HepG2 (cell line): ENCODE data around the gene TBC1D1.

Experiments used
- CTCF ChIP-seq: sonication (generic); formaldehyde crosslinking; IDR thresholded peaks from 2 replicates; pipeline ENCODE4 v1.5.0; 2020; ENCODE audit warnings: mild to moderate bottlenecking, missing genetic modification reagents, moderate library complexity
- IKZF1 ChIP-seq: fragments of 450-650 bp; IDR thresholded peaks from 2 replicates; pipeline ENCODE4 v1.7.1; 2016
- NFYB ChIP-seq: sonication (generic); formaldehyde crosslinking; IDR thresholded peaks from 2 replicates; pipeline ENCODE4 v1.4.0; 2020; ENCODE audit warnings: missing genetic modification reagents
- POLR2A ChIP-seq, 2 experiments: IDR thresholded peaks; 2 replicates each; pipeline ENCODE4 v1.6.1; 2011; ENCODE audit warnings: low read depth in 2 of 2, low read length in 2 of 2, mild to moderate bottlenecking in 1 of 2, moderate library complexity in 1 of 2; ENCODE audit not compliant: insufficient read depth in 1 of 2
- POLR2AphosphoS5 ChIP-seq: IDR thresholded peaks from 2 replicates; pipeline ENCODE4 v1.6.1; 2012; ENCODE audit warnings: low read depth, low read length
- SIN3A ChIP-seq: IDR thresholded peaks from 2 replicates; pipeline ENCODE4 v1.6.1; 2011; ENCODE audit warnings: low read depth, mild to moderate bottlenecking, control low read depth, low read length, borderline replicate concordance
- TFE3 ChIP-seq: IDR thresholded peaks from 2 replicates; pipeline ENCODE4 v1.6.1; 2016
- ZNF547 ChIP-seq: sonication (generic); formaldehyde crosslinking; IDR thresholded peaks from 2 replicates; pipeline ENCODE4 v1.5.1; 2020; ENCODE audit warnings: mild to moderate bottlenecking, missing genetic modification reagents
- ZNF580 ChIP-seq: IDR thresholded peaks from 2 replicates; pipeline ENCODE4 v1.6.1; 2016; ENCODE audit warnings: low read depth, borderline replicate concordance
- ZNF737 ChIP-seq: sonication (generic); formaldehyde crosslinking; IDR thresholded peaks from 2 replicates; pipeline ENCODE4 v1.5.0; 2020; ENCODE audit warnings: missing genetic modification reagents, mild to moderate bottlenecking, borderline replicate concordance

- TF ChIP-seq POLR2A (IDR thresholded peaks at IDR 0.05; ENCODE audit: insufficient read depth in 1 of 2, low read depth in 2 of 2, low read length in 2 of 2) (no peak), CTCF (CRISPR knock-in tag) (no peak), POLR2AphosphoS5 (no peak), ZNF737 (CRISPR knock-in tag) (no peak), ZNF547 (CRISPR knock-in tag) (no peak), ZNF580 (CRISPR knock-in tag) (no peak), NFYB (CRISPR knock-in tag) (no peak), IKZF1 (no peak), TFE3 (CRISPR knock-in tag) (no peak), SIN3A (no peak)
Measured at GRCh38 chr4:38167973-38168372, 277.1 kb downstream of the TBC1D1 start.
